Amygdala (tissue), 56 donors: ENCODE results near the gene CNTNAP5.

Experiments used
- DNase-seq, 56 donors: peaks; one replicate each; lab custom pipeline; 2025; lab: John Stamatoyannopoulos, UW

CNTNAP5 gene

GRCh38 chr2:124756048-124756447 is 731.0 kb downstream of the CNTNAP5 start:
- DNase-seq: no peak

GRCh38 chr2:124762388-124762787 is 737.3 kb downstream of the CNTNAP5 start:
- DNase-seq: no peak

- DNase-seq: peak in 18 of 56 donors; percentile 1 to 42 (median 8)
Measured at GRCh38 chr2:124763611-124764010, 738.5 kb downstream of the CNTNAP5 start.

- DNase-seq: no peak
Measured at GRCh38 chr2:124774781-124775180, 749.7 kb downstream of the CNTNAP5 start.

- no peak for DNase-seq
Measured at GRCh38 chr2:124776332-124776731, 751.2 kb downstream of the CNTNAP5 start.

GRCh38 chr2:124778076-124778475 is 753.0 kb downstream of the CNTNAP5 start:
- no peak for DNase-seq

GRCh38 chr2:124796647-124797046 is 771.6 kb downstream of the CNTNAP5 start:
- DNase-seq: no peak

- no peak for DNase-seq
Measured at GRCh38 chr2:124797049-124797448, 772.0 kb downstream of the CNTNAP5 start.

- DNase-seq: no peak
Measured at GRCh38 chr2:124798551-124798950, 773.5 kb downstream of the CNTNAP5 start.

GRCh38 chr2:124804014-124804940 is 779.2 kb downstream of the CNTNAP5 start:
- DNase-seq: peak in 3 of 56 donors; percentile 1 to 13 (median 4)

GRCh38 chr2:124805060-124805459 is 780.0 kb downstream of the CNTNAP5 start:
- no peak for DNase-seq

- DNase-seq: peak in 4 of 56 donors; percentile 3 to 16 (median 8)
Measured at GRCh38 chr2:124810132-124810531, 785.0 kb downstream of the CNTNAP5 start.

GRCh38 chr2:124814968-124815745 is 790.1 kb downstream of the CNTNAP5 start:
- no peak for DNase-seq

GRCh38 chr2:124816007-124816406 is 790.9 kb downstream of the CNTNAP5 start:
- DNase-seq: no peak

- DNase-seq: no peak
Measured at GRCh38 chr2:124822516-124822915, 797.4 kb downstream of the CNTNAP5 start.

GRCh38 chr2:124824441-124824840 is 799.4 kb downstream of the CNTNAP5 start:
- DNase-seq: no peak

GRCh38 chr2:124832521-124832920 is 807.4 kb downstream of the CNTNAP5 start:
- DNase-seq: no peak

GRCh38 chr2:124834331-124834730 is 809.2 kb downstream of the CNTNAP5 start:
- no peak for DNase-seq

GRCh38 chr2:124835331-124835730 is 810.2 kb downstream of the CNTNAP5 start:
- DNase-seq: no peak

GRCh38 chr2:124836416-124836815 is 811.3 kb downstream of the CNTNAP5 start:
- DNase-seq: no peak

- DNase-seq: no peak
Measured at GRCh38 chr2:124837496-124837895, 812.4 kb downstream of the CNTNAP5 start.
